ENCODE results near the gene RNF39.

DNA sequence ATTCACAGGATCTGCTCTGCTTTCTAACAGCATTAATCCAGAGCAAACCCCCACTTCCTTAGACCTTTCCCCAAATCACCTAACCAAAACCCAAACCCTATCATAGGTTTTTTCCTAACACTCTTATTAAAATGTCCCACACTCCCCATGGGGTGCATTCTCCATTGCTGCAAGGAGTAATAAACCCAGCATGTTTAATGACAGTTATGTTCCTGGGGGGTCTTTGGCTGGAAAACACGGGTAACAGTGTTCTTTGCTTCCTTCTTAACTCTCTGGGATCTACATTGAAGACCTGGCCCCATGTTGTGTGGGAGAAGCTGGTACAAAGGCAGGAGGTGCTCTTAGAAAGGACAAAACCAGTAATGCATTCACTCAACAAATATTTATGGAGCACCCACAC lies 21.3 kb upstream of the RNF39 start:
- TF ChIP-seq, protein P1, sequence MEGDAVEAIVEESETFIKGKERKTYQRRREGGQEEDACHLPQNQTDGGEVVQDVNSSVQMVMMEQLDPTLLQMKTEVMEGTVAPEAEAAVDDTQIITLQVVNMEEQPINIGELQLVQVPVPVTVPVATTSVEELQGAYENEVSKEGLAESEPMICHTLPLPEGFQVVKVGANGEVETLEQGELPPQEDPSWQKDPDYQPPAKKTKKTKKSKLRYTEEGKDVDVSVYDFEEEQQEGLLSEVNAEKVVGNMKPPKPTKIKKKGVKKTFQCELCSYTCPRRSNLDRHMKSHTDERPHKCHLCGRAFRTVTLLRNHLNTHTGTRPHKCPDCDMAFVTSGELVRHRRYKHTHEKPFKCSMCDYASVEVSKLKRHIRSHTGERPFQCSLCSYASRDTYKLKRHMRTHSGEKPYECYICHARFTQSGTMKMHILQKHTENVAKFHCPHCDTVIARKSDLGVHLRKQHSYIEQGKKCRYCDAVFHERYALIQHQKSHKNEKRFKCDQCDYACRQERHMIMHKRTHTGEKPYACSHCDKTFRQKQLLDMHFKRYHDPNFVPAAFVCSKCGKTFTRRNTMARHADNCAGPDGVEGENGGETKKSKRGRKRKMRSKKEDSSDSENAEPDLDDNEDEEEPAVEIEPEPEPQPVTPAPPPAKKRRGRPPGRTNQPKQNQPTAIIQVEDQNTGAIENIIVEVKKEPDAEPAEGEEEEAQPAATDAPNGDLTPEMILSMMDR (IDR thresholded peaks at IDR 0.05): no peak
- no peak for TF ChIP-seq POLR2A (IDR thresholded peaks at IDR 0.05)
